ENCODE data around the gene SPEN. TPM values are rescaled to one million over a fixed set of nuclear protein-coding genes. Genes with fewer than 3 reads are reported as not detected.

SPEN gene
- total and polyA plus RNA-seq, 11 donors, result 11.0 to 41.5 (median 21.8) TPM

DNA sequence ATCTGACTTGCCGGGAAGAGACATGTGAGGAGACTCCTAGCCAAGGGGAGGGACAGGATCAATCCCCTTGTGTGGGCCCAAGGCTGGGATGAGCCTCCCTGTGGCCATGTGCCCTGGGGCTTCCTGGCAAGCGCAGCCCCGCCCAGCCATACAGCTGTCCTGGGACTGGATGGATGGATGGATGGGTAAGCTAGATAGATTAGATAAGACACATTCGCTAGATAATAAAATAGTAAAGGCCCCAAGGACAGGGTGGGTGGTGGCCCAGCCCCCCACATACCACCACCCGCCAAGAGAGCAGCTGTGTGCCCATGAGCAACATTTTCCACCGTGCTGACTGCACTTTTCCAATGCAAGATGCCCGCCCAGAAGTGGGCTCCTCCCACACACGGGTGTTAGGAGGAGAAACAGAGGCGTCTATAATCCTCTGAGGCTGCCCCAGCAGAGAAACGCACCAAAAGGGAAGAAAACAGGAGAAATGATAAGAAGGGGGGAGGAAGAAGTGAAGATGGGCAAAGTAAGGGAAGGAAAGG, 103.3 kb downstream of the SPEN start:
- TF ChIP-seq POLR2A (IDR thresholded peaks at IDR 0.05) (no peak), CTCF (IDR thresholded peaks at IDR 0.05) (no peak)

DNA sequence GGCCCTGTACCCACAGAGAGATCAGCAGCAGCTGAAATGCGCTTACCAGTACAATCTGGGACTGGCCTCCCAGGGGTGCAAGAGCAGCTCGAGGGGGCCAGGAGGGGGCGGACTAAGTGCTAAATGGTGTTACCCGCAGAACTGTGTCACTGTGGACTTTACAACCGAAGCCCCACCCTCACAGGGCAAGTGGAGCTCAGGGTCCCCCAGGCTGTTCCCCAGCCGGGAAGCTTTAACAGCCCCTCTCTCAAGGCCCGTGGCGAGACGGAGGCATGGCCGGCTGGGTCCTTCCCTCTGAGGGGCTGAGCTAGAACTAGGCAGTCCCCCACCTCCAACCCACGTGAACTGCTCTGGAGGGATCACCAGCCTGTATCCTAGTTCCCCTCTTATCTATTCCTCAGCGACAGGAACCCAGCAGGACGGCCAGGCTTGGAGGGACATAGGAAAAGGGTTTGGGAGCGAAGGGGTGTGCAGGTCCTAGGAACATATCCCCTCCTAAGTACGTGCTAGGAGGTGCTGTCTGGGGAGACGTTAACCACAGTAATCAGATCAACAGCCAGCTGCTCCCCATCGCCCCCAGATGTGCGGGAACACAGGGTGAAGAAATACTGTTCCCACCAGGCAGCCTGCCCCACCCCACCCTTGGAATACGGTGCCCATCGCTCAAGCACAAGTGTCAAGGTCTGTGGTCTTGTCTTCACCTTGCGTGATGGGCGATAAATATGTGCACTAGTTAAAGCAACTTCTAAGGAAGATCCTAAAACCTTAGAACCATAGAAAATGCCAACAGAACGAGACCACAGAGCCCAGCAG, 104.0 kb downstream of the SPEN start:
- H3K27ac ChIP-seq, result peak overlapping the region in 7 of 12 donors; percentile 79 to 96 (median 90)
- ATAC-seq (no peak), DNase-seq (peak in 1 of 5 donors; percentile 48)
- no peak for TF ChIP-seq POLR2A (IDR thresholded peaks at IDR 0.05)
- peak in 1 of 12 donors; percentile 6 for TF ChIP-seq CTCF (IDR thresholded peaks at IDR 0.05)
- intact Hi-C loops (cut with DNase I), result no loop called here
- H3K9me3 ChIP-seq, result no peaks in the 10 kb centered on the region
- 69 to 83% (median 75%) methylated on average over 21 to 23 of the region's 23 CpGs for WGBS, 4 donors
- peaks cover 0 to 87% (median 67%) of the 10 kb centered on the region in 12 donors for H3K4me1 ChIP-seq
- H3K4me3 ChIP-seq, result no peak overlapping the region
- no peaks in the 10 kb centered on the region for H3K27me3 ChIP-seq
- peaks cover 0 to 19% (median 15%) of the 10 kb centered on the region in 9 donors for H3K36me3 ChIP-seq

More for the DNA sequence above, 103.3 kb downstream of the SPEN start:
- peak in 2 of 5 donors; percentile 62 to 69 for DNase-seq
- Histone ChIP-seq H3K27me3 (no peaks in the 10 kb centered on the region), H3K4me3 (no peak overlapping the region), H3K4me1 (peaks cover 0 to 79% (median 64%) of the 10 kb centered on the region in 12 donors), H3K9me3 (no peaks in the 10 kb centered on the region), H3K27ac (peak overlapping the region; percentile 2 to 96 (median 88)), H3K36me3 (peaks cover 0 to 26% (median 23%) of the 10 kb centered on the region in 9 donors)
- no peak for ATAC-seq
- intact Hi-C loops (cut with DNase I), result no loop called here
- 56 to 71% (median 66%) methylated on average over 8 to 10 of the region's 10 CpGs for WGBS, 4 donors

DNA sequence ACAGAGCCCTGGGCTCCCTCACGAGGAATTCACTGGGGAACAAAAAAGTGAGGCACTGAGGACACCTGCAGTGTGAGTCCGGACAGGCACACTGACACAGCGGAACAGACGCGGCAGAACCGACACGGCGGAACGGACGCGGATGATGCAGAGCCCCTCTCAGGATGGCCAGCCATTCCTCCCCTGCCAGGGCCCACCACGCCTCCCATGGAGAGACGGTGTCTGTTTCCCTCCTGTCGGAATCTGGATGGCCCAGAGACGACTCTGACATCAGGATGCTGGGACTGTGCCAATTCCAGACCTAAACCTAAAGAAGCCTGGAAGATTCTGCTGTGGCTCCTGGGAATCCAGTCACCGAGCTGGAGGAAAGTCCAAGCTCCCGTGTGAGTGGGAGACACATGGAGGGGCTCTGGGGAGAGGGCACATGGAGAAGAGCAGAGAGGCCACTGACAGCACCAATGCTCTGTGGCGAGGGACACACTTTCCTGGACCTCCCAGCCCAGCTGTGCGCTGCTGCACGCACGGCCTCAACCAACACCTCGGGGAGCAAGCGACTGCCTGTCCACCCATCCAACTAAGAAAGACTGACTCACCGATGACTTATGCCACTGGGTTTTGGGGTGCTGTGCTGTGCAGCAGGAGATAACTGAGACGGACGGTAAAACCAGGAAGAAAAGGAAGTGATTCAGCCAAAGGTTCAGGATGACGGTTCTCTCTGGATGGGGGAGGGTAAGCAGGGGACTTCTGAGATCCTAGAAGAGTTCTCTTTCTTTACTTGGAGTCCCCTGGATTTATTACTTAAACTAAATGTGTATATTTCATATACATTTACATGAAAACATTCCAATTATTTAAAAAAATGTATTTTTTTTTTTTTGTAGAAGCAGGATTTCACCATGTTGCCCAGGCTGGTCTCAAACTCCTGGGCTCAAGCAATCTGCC, 105.1 kb downstream of the SPEN start:
- DNase-seq (peak in 1 of 5 donors; percentile 60), ATAC-seq (no peak)
- H3K27ac ChIP-seq, result peak overlapping the region in 2 of 12 donors; percentile 50 to 93
- H3K9me3 ChIP-seq, result no peaks in the 10 kb centered on the region
- peaks cover 0 to 9% (median 7%) of the 10 kb centered on the region in 9 donors for H3K36me3 ChIP-seq
- H3K4me1 ChIP-seq, result peaks cover 0 to 93% (median 70%) of the 10 kb centered on the region in 12 donors
- intact Hi-C loops (cut with DNase I), result no loop called here
- no peak overlapping the region for H3K4me3 ChIP-seq
- TF ChIP-seq POLR2A (IDR thresholded peaks at IDR 0.05) (no peak), CTCF (IDR thresholded peaks at IDR 0.05) (no peak)
- WGBS, 4 donors, result 77 to 88% (median 82%) methylated on average over 22 to 27 of the region's 27 CpGs
- no peaks in the 10 kb centered on the region for H3K27me3 ChIP-seq
